H54 (cell line): Measurements from ENCODE around the gene SHANK2.

Experiments
- DNase-seq: peaks from one replicate; pipeline ENCODE4 v3.0.0; 2011; ENCODE audit warnings: low spot score, mixed read lengths; ENCODE audit not compliant: insufficient read length
- FAIRE-seq: peaks from 3 replicates; lab custom pipeline; 2011; peaks lifted over from hg19 to GRCh38; lab: Jason Lieb, UNC
- POLR2A ChIP-seq: IDR thresholded peaks from 2 replicates; pipeline ENCODE4 v1.6.1; 2011; ENCODE audit warnings: low read depth, mild to moderate bottlenecking, low read length

Gene SHANK2

GRCh38 chr11:71202598-71202944 is 49.8 kb downstream of the SHANK2 start:
- TF ChIP-seq POLR2A, result no peak
- FAIRE-seq, result no peak
- no peak for DNase-seq
